Osteocyte (in vitro differentiated cells): Measurements from ENCODE around the gene SLC23A2. TPM values are rescaled to one million over a fixed set of nuclear protein-coding genes. Genes with fewer than 3 reads are reported as not detected.
"Not testable (repeated sequence)": the region's sequence is repeated elsewhere in the genome, so short reads cannot be mapped to it uniquely, and the experiment has no call there.

Source experiments
- DNase-seq: peaks from one replicate; pipeline ENCODE4 v3.0.0; 2021; ENCODE audit warnings: mixed read lengths; ENCODE audit not compliant: unreplicated experiment; ENCODE audit errors: extremely low spot score
- H3K27ac Mint-ChIP-seq: one replicate; pipeline ENCODE4 v1.8.0; 2021; ENCODE audit warnings: mild to moderate bottlenecking, mixed read lengths; ENCODE audit not compliant: unreplicated experiment
- H3K27me3 Mint-ChIP-seq: one replicate; pipeline ENCODE4 v1.8.0; 2021; ENCODE audit warnings: mixed read lengths; ENCODE audit not compliant: unreplicated experiment
- H3K36me3 Mint-ChIP-seq: one replicate; pipeline ENCODE4 v1.8.0; 2021; ENCODE audit warnings: mixed read lengths; ENCODE audit not compliant: unreplicated experiment
- H3K4me1 Mint-ChIP-seq: one replicate; pipeline ENCODE4 v1.8.0; 2021; ENCODE audit warnings: mixed read lengths; ENCODE audit not compliant: unreplicated experiment
- H3K4me3 Mint-ChIP-seq: one replicate; pipeline ENCODE4 v1.8.0; 2021; ENCODE audit warnings: mild to moderate bottlenecking, moderate library complexity, mixed read lengths; ENCODE audit not compliant: unreplicated experiment
- H3K9me3 Mint-ChIP-seq: one replicate; pipeline ENCODE4 v1.8.0; 2021; ENCODE audit warnings: mixed read lengths; ENCODE audit not compliant: unreplicated experiment
- CTCF ChIP-seq: fragments of 200-600 bp; sonication (generic); IDR thresholded peaks from 2 replicates; pipeline ENCODE4 v1.5.0; 2021; ENCODE audit warnings: antibody characterized with exemption, mild to moderate bottlenecking, moderate library complexity
- total RNA-seq: library from RNA; stranded (reverse); gene quantifications from 2 replicates; pipeline ENCODE4 v1.2.1, GENCODE V29; 2021

The SLC23A2 gene
- total RNA-seq, 1 donor from 2014 or later: 23.1 TPM

- no peak for TF ChIP-seq CTCF
- no peak overlapping the region for H3K4me3 Mint-ChIP-seq
- peaks cover 19% of the 10 kb centered on the region for H3K4me1 Mint-ChIP-seq
- H3K27ac Mint-ChIP-seq: peak overlapping the region; percentile 34
- no peaks in the 10 kb centered on the region for H3K9me3 Mint-ChIP-seq
- no peak for DNase-seq
- no peaks in the 10 kb centered on the region for H3K36me3 Mint-ChIP-seq
- peaks cover 13% of the 10 kb centered on the region for H3K27me3 Mint-ChIP-seq
These were observed 40.1 kb upstream of the SLC23A2 start for GRCh38 chr20:5041433-5041832.

- no peaks in the 10 kb centered on the region for H3K36me3 Mint-ChIP-seq
- H3K4me3 Mint-ChIP-seq: no peak overlapping the region
- H3K9me3 Mint-ChIP-seq: no peaks in the 10 kb centered on the region
- no peak for TF ChIP-seq CTCF
- no peak for DNase-seq
- peaks cover 19% of the 10 kb centered on the region for H3K4me1 Mint-ChIP-seq
- H3K27me3 Mint-ChIP-seq: peaks cover 7% of the 10 kb centered on the region
- H3K27ac Mint-ChIP-seq: no peak overlapping the region
These were observed 39.0 kb upstream of the SLC23A2 start for GRCh38 chr20:5040345-5040744.

GRCh38 chr20:5039889-5040288 is 38.6 kb upstream of the SLC23A2 start:
- no peak for DNase-seq
- H3K4me3 Mint-ChIP-seq: no peak overlapping the region
- H3K36me3 Mint-ChIP-seq: no peaks in the 10 kb centered on the region
- H3K27me3 Mint-ChIP-seq: peaks cover 6% of the 10 kb centered on the region
- H3K27ac Mint-ChIP-seq: no peak overlapping the region
- H3K4me1 Mint-ChIP-seq: peaks cover 19% of the 10 kb centered on the region
- TF ChIP-seq CTCF: no peak
- no peaks in the 10 kb centered on the region for H3K9me3 Mint-ChIP-seq

GRCh38 chr20:5039255-5039657 is 37.9 kb upstream of the SLC23A2 start:
- DNase-seq: no peak
- H3K4me3 Mint-ChIP-seq: no peak overlapping the region
- no peak for TF ChIP-seq CTCF
- no peak overlapping the region for H3K27ac Mint-ChIP-seq
- no peaks in the 10 kb centered on the region for H3K9me3 Mint-ChIP-seq
- no peaks in the 10 kb centered on the region for H3K36me3 Mint-ChIP-seq
- H3K4me1 Mint-ChIP-seq: peaks cover 19% of the 10 kb centered on the region
- peaks cover 3% of the 10 kb centered on the region for H3K27me3 Mint-ChIP-seq

- Mint-ChIP-seq H3K4me3 (no peak overlapping the region), H3K36me3 (no peaks in the 10 kb centered on the region), H3K27me3 (peaks cover 3% of the 10 kb centered on the region), H3K27ac (no peak overlapping the region), H3K4me1 (peaks cover 23% of the 10 kb centered on the region), H3K9me3 (no peaks in the 10 kb centered on the region)
- no peak for TF ChIP-seq CTCF
- no peak for DNase-seq
These were observed 35.5 kb upstream of the SLC23A2 start for GRCh38 chr20:5036828-5037227.

- DNase-seq, H3K27me3 Mint-ChIP-seq, H3K27ac Mint-ChIP-seq, H3K4me3 Mint-ChIP-seq, H3K36me3 Mint-ChIP-seq, H3K9me3 Mint-ChIP-seq: not testable (repeated sequence)
- peaks cover 16% of the 10 kb centered on the region for H3K4me1 Mint-ChIP-seq
These were observed 34.2 kb upstream of the SLC23A2 start for GRCh38 chr20:5035518-5035917.
